ENCODE measurements around the gene ELF5. TPM values are rescaled to one million over a fixed set of nuclear protein-coding genes. Genes with fewer than 3 reads are reported as not detected.

Gene ELF5
- total RNA-seq, 1 experiment from 2014 or later, result not detected

Other genes with a start within 250 kb of the ELF5 start
- 1.7 and 2.6 TPM in 2 replicates for gene ABTB2, start 155.8 kb downstream of the ELF5 start, total RNA-seq (2014; rRNA removed; shearing (Covaris generic); ENCODE audit: low replicate concordance)
- 124 and 125 TPM in 2 replicates for gene CAT, start 74.9 kb downstream of the ELF5 start, total RNA-seq (2014; rRNA removed; shearing (Covaris generic); ENCODE audit: low replicate concordance)
- gene EHF, start 107.3 kb upstream of the ELF5 start, total RNA-seq (2014; rRNA removed; shearing (Covaris generic); ENCODE audit: low replicate concordance), result 1.2 and 6.0 TPM in 2 replicates